IMR-90 (cell line): ENCODE data around the gene SLC1A7. TPM values are rescaled to one million over a fixed set of nuclear protein-coding genes. Genes with fewer than 3 reads are reported as not detected.

Source experiments
- ATAC-seq: fragments of 200-7000 bp; cut with Tn5 transposase; 2 replicates; pipeline ENCODE4 v1.9.1; 2020; ENCODE audit warnings: low read depth, mild to moderate bottlenecking, moderate library complexity
- BruUV-seq: library from RNA; stranded (reverse); fragments of 400-500 nt; replicated peaks from 2 replicates; lab custom pipeline; 2021; lab: Mats Ljungman, UMichigan
- CTCF ChIA-PET: fragments of 300-600 bp; formaldehyde crosslinking; extraction: SDS; loops from one replicate; lab custom pipeline; 2021; ENCODE audit warnings: antibody characterized with exemption; lab: Yijun Ruan, JAX
- POLR2A ChIA-PET: fragments of 300-600 bp; sonication (Branson Sonifier 250); formaldehyde crosslinking; loops from one replicate; lab custom pipeline; 2022; ENCODE audit warnings: antibody characterized with exemption; ENCODE audit not compliant: unreplicated experiment; lab: Charles Lee
- DNase-seq: peaks from one replicate; pipeline ENCODE4 v3.0.0; 2013
- H2AFZ ChIP-seq: replicated peaks from 2 replicates; pipeline ENCODE3; 2013; ENCODE audit warnings: low read length, mild to moderate bottlenecking; ENCODE audit not compliant: poor library complexity
- H2AK5ac ChIP-seq: 2 replicates; pipeline ENCODE4 v1.6.1; 2013; ENCODE audit warnings: low read depth, low read length, inconsistent platforms
- H2AK9ac ChIP-seq: replicated peaks from 2 replicates; pipeline ENCODE3; 2013; ENCODE audit warnings: mild to moderate bottlenecking, low read depth, low read length, moderate library complexity; ENCODE audit not compliant: poor library complexity
- H2BK120ac ChIP-seq: 2 replicates; pipeline ENCODE4 v1.6.1; 2013; ENCODE audit warnings: low read depth, low read length, inconsistent platforms
- H2BK15ac ChIP-seq: 3 replicates; pipeline ENCODE4 v1.6.1; 2013; ENCODE audit warnings: low read depth, low read length, inconsistent platforms
- H2BK20ac ChIP-seq: 2 replicates; pipeline ENCODE4 v1.6.1; 2013; ENCODE audit warnings: low read depth, mild to moderate bottlenecking, inconsistent platforms, low read length, moderate library complexity
- H2BK5ac ChIP-seq: 2 replicates; pipeline ENCODE4 v1.6.1; 2013; ENCODE audit warnings: mild to moderate bottlenecking, low read depth, low read length, inconsistent platforms; ENCODE audit not compliant: poor library complexity, severe bottlenecking
- H3K14ac ChIP-seq: replicated peaks from 2 replicates; pipeline ENCODE4 v1.6.1; 2013; ENCODE audit warnings: low read depth, low read length, inconsistent platforms
- H3K18ac ChIP-seq: 2 replicates; pipeline ENCODE4 v1.6.1; 2013; ENCODE audit warnings: low read depth, low read length, control low read depth
- H3K23ac ChIP-seq: 2 replicates; pipeline ENCODE4 v1.6.1; 2013; ENCODE audit warnings: low read depth, low read length, inconsistent platforms
- H3K27ac ChIP-seq: 2 replicates; pipeline ENCODE4 v1.5.1; 2013; ENCODE audit warnings: mild to moderate bottlenecking, control low read depth, low read length; ENCODE audit not compliant: insufficient read depth
- H3K27me3 ChIP-seq: 2 replicates; pipeline ENCODE4 v1.6.1; 2013; ENCODE audit warnings: low read length; ENCODE audit not compliant: control insufficient read depth, insufficient read depth
- H3K36me3 ChIP-seq: 2 replicates; pipeline ENCODE4 v1.6.1; 2013; ENCODE audit warnings: low read length, mixed read lengths; ENCODE audit not compliant: control insufficient read depth, insufficient read depth
- H3K4ac ChIP-seq: 2 replicates; pipeline ENCODE4 v1.6.1; 2013; ENCODE audit warnings: low read depth, low read length, inconsistent platforms
- H3K4me1 ChIP-seq: 2 replicates; pipeline ENCODE4 v1.6.1; 2013; ENCODE audit warnings: low read length, mixed read lengths; ENCODE audit not compliant: control insufficient read depth, insufficient read depth
- H3K4me2 ChIP-seq: 2 replicates; pipeline ENCODE4 v1.6.1; 2013; ENCODE audit warnings: low read depth, mild to moderate bottlenecking, control low read depth, low read length, moderate library complexity
- H3K4me3 ChIP-seq: 2 replicates; pipeline ENCODE4 v1.5.1; 2013; ENCODE audit warnings: low read depth, mild to moderate bottlenecking, control low read depth, low read length, moderate library complexity; ENCODE audit not compliant: insufficient read depth
- H3K56ac ChIP-seq: 2 replicates; pipeline ENCODE4 v1.6.1; 2013; ENCODE audit warnings: low read length, inconsistent platforms; ENCODE audit not compliant: insufficient read depth; ENCODE audit errors: extremely low read depth
- H3K79me1 ChIP-seq, 2 experiments: 2 replicates each; pipeline ENCODE4 v1.6.1; 2013; ENCODE audit warnings: low read length in 2 of 2, inconsistent platforms in 1 of 2, low read depth in 1 of 2
- H3K9ac ChIP-seq: 2 replicates; pipeline ENCODE4 v1.6.1; 2013; ENCODE audit warnings: low read depth, low read length, control low read depth
- H3K9me1 ChIP-seq: 2 replicates; pipeline ENCODE4 v1.6.1; 2013; ENCODE audit warnings: low read length, inconsistent platforms; ENCODE audit not compliant: insufficient read depth
- H3K9me3 ChIP-seq: 2 replicates; pipeline ENCODE4 v1.6.1; 2013; ENCODE audit warnings: low read length; ENCODE audit not compliant: control insufficient read depth, insufficient read depth
- H4K20me1 ChIP-seq: 2 replicates; pipeline ENCODE4 v1.6.1; 2013; ENCODE audit warnings: low read length, inconsistent platforms; ENCODE audit not compliant: insufficient read depth
- H4K5ac ChIP-seq: 2 replicates; pipeline ENCODE4 v1.6.1; 2013; ENCODE audit warnings: mild to moderate bottlenecking, low read depth, low read length, control low read depth
- H4K8ac ChIP-seq, 2 experiments: 2 replicates each; pipeline ENCODE4 v1.6.1; 2013; ENCODE audit warnings: low read depth in 2 of 2, low read length in 2 of 2, control low read depth in 1 of 2, inconsistent platforms in 1 of 2
- H4K91ac ChIP-seq: 2 replicates; pipeline ENCODE4 v1.6.1; 2013; ENCODE audit warnings: low read depth, low read length, inconsistent platforms; ENCODE audit not compliant: insufficient read depth
- CHD1 ChIP-seq: IDR thresholded peaks from 2 replicates; pipeline ENCODE4 v1.6.1; 2012; ENCODE audit warnings: low read depth, low read length, improper control_type of control experiment
- FOS ChIP-seq: fragments of 150-350 bp; IDR thresholded peaks from 2 replicates; pipeline ENCODE4 v1.6.1; 2016; ENCODE audit warnings: low read depth, low read length
- NFE2L2 ChIP-seq: fragments of 150-350 bp; IDR thresholded peaks from 2 replicates; pipeline ENCODE4 v1.6.1; 2016; ENCODE audit warnings: low read depth, mild to moderate bottlenecking, low read length
- POLR2A ChIP-seq: IDR thresholded peaks from 2 replicates; pipeline ENCODE4 v1.6.1; 2012; ENCODE audit warnings: mild to moderate bottlenecking, low read depth, low read length
- WGBS, 2 experiments: methylation state at CpG; one replicate each; pipeline versions ENCODE4 v1.1.5 to v1.1.7; 2013; ENCODE audit warnings: missing lambda C conversion rate in 2 of 2; ENCODE audit not compliant: insufficient read length in 1 of 2; ENCODE audit errors: extremely low coverage in 2 of 2; 5-methylcytosine and 5-hydroxymethylcytosine counted together
- dilution Hi-C: fragments of 300-500 bp; cut with HindIII; formaldehyde crosslinking; loops from one replicate; pipeline ENCODE4 v1.14.3; 2018; ENCODE audit warnings: low sequenced_read_pairs; ENCODE audit not compliant: unreplicated experiment
- in situ Hi-C: fragments of 300-500 bp; cut with MboI; formaldehyde crosslinking; loops from 3 replicates; pipeline ENCODE4 v1.14.3; 2019; ENCODE audit warnings: low sequenced_read_pairs, inconsistent platforms, mixed read lengths
- intact Hi-C: fragments of 100-400 bp; cut with micrococcal nuclease; formaldehyde crosslinking; loops from 2 replicates; pipeline ENCODE4 v1.10.0; 2022
- polyA plus RNA-seq, 3 experiments: library from polyadenylated mRNA; depleted of rRNA; stranded (reverse); fragments of >200 nt; gene quantifications; 2 replicates each; pipeline ENCODE4 v1.2.3, GENCODE V29; 2012; ENCODE audit warnings: low replicate concordance in 1 of 3
- total RNA-seq: library from RNA; depleted of rRNA; stranded (reverse); fragments of >200 nt; gene quantifications from 2 replicates; pipeline ENCODE4 v1.2.3, GENCODE V29; 2012

Gene SLC1A7
- total and polyA plus RNA-seq, 2 of the 4 experiments (the other 2 are of a cell fraction): 0.05 TPM; not detected in 1

GRCh38 chr1:53060579-53060978, 81.9 kb downstream of the SLC1A7 start:
- Histone ChIP-seq H3K4me2 (peak overlapping the region; percentile 12; the same call in 1 of the 2 replicates), H4K5ac (peak overlapping the region; percentile 70; the same call in 1 of the 2 replicates), H3K27me3 (peaks cover 2% of the 10 kb centered on the region; the same call in 1 of the 2 replicates), H3K14ac (peak overlapping the region; percentile 41; the same call in 1 of the 2 replicates), H2AK9ac (no peak overlapping the region), H3K79me1 (peaks cover 0 to 6% of the 10 kb centered on the region in 2 experiments; a peak in 1 of 4 replicates), H3K4me3 (no peak overlapping the region), H3K23ac (no peak overlapping the region), H2AK5ac (peak overlapping the region; percentile 95; the same call in 1 of the 2 replicates), H2AFZ (no peak overlapping the region), H3K18ac (peak overlapping the region; percentile 84), H2BK120ac (peak overlapping the region; percentile 69; the same call in 1 of the 2 replicates), H3K27ac (peak overlapping the region; percentile 43; the same call in 1 of the 2 replicates), H3K4me1 (peaks cover 13% of the 10 kb centered on the region), H3K36me3 (no peaks in the 10 kb centered on the region), H2BK15ac (0 out of 3 replicates have a peak overlapping the region, but pooled peaks have one; percentile 34), H3K56ac (no peak overlapping the region), H3K4ac (peak overlapping the region; percentile 89), H2BK5ac (peak overlapping the region; percentile 45), H4K20me1 (no peaks in the 10 kb centered on the region), H2BK20ac (no peak overlapping the region), H4K91ac (peak overlapping the region; percentile 83), H3K9ac (no peak overlapping the region), H3K9me3 (no peaks in the 10 kb centered on the region), H4K8ac (peak overlapping the region in 1 of 2 experiments; percentile 83; a peak in 1 of 4 replicates), H3K9me1 (0 out of 2 replicates have a peak, but pooled peaks cover 3% of the 10 kb centered on the region)
- no TSS peak for BruUV-seq
- ATAC-seq: peak; percentile 10
- dilution Hi-C loops: no loop called here
- WGBS, 2 experiments: no CpG with 5 or more reads among the region's 1 CpG
- TF ChIP-seq FOS (no peak), POLR2A (no peak), NFE2L2 (no peak), CHD1 (no peak)
- peak; percentile 81 for DNase-seq
- in situ Hi-C loops: no loop called here
- intact Hi-C loops: loop anchor here (5.0 kb wide), 2 partner anchors 122 to 137 kb away; partner anchors contain the start of gene CPT2
- CTCF ChIA-PET: no interaction called here
- POLR2A ChIA-PET: no interaction called here
